Gastrocnemius medialis (tissue), 4 donors: Measurements from ENCODE around the gene ZNF423. TPM values are rescaled to one million over a fixed set of nuclear protein-coding genes. Genes with fewer than 3 reads are reported as not detected.

ENCODE experiments used
- ATAC-seq, 2 donors: fragments of 150-250 bp; one replicate each; pipeline ENCODE4 v1.9.1; 2016
- DNase-seq, 2 donors: peaks; one replicate each; pipeline ENCODE4 v3.0.0-alpha.2; 2019
- H3K27ac ChIP-seq, 4 donors: fragments of 200-600 bp; sonication (generic); 1 replicate in 1 of 4; 2 replicates in 3 of 4; pipeline ENCODE4 v1.5.1; 2016 to 2018; ENCODE audit warnings: mild to moderate bottlenecking in 2 of 4, moderate library complexity in 1 of 4
- H3K27me3 ChIP-seq, 3 donors: fragments of 200-600 bp; sonication (generic) in 2 of 3; 1 replicate in 1 of 3; 2 replicates in 2 of 3; pipeline versions ENCODE4 v1.5.1 to v1.6.0; 2016 to 2019; ENCODE audit warnings: mild to moderate bottlenecking in 1 of 3, moderate library complexity in 1 of 3
- H3K36me3 ChIP-seq, 2 donors: fragments of 200-600 bp; sonication (generic) in 1 of 2; one replicate each; pipeline ENCODE4 v1.5.1; 2017 to 2018
- H3K4me1 ChIP-seq, 2 donors: fragments of 200-600 bp; sonication (generic) in 1 of 2; one replicate each; pipeline ENCODE4 v1.5.1; 2016 to 2017; ENCODE audit warnings: mild to moderate bottlenecking in 2 of 2
- H3K4me3 ChIP-seq, 4 donors: fragments of 200-600 bp; sonication (generic) in 3 of 4; 1 replicate in 1 of 4; 2 replicates in 3 of 4; pipeline ENCODE4 v1.5.1; 2016 to 2019; ENCODE audit warnings: mild to moderate bottlenecking in 2 of 4
- H3K9me3 ChIP-seq, 3 donors: fragments of 200-600 bp; sonication (generic) in 2 of 3; 1 replicate in 1 of 3; 2 replicates in 2 of 3; pipeline ENCODE4 v1.5.1; 2016 to 2019
- CTCF ChIP-seq, 5 experiments: fragments of 450-650 bp in 3 of 5; fragments of 200-600 bp in 2 of 5; sonication (generic) in 2 of 5; IDR thresholded peaks in 4 of 5; conservative IDR thresholded peaks in 1 of 5; 1 replicate in 4 of 5; 2 replicates in 1 of 5; pipeline ENCODE4 v1.5.1; 2016 to 2019; ENCODE audit warnings: antibody characterized with exemption in 5 of 5, mild to moderate bottlenecking in 3 of 5, moderate library complexity in 3 of 5
- POLR2A ChIP-seq, 2 donors: fragments of 450-650 bp; IDR thresholded peaks; one replicate each; pipeline ENCODE4 v1.6.1; 2017; ENCODE audit warnings: antibody characterized with exemption in 2 of 2, mild to moderate bottlenecking in 2 of 2, moderate library complexity in 2 of 2
- in situ Hi-C, 4 donors: fragments of 200-750 bp; cut with MboI; loops; one replicate each; pipeline versions ENCODE4 v1.15.0 to v1.8.0; 2017; ENCODE audit warnings: low sequenced_read_pairs in 4 of 4
- intact Hi-C: fragments of 100-400 bp; cut with DNase I; formaldehyde crosslinking; loops from one replicate; pipeline ENCODE4 v1.15.1; 2023; ENCODE audit warnings: low total_unique reads
- total RNA-seq, 4 donors: library from RNA; depleted of rRNA; stranded (reverse); fragments of >200 nt; gene quantifications; one replicate each; pipeline versions ENCODE4 v1.1.0 to v1.2.3, GENCODE V29; 2016

Gene ZNF423
- total RNA-seq, 4 donors from 2014 or later = 8.4 to 15.8 (median 12.5) TPM

- Histone ChIP-seq H3K4me1 (peaks cover 22 to 29% of the 10 kb centered on the region in 2 donors), H3K27me3 (no peaks in the 10 kb centered on the region), H3K9me3 (no peaks in the 10 kb centered on the region), H3K36me3 (peaks cover 0 to 21% of the 10 kb centered on the region in 2 donors), H3K27ac (peak overlapping the region; percentile 49 to 64 (median 57)), H3K4me3 (peak overlapping the region in 1 of 4 donors; percentile 29)
- intact Hi-C loops = no loop called here
- DNase-seq (no peak), ATAC-seq (peak; percentile 54 to 55)
- TF ChIP-seq POLR2A (IDR thresholded peaks at IDR 0.05) (no peak), CTCF (IDR thresholded peaks at IDR 0.05 in 4 of 5, conservative IDR thresholded peaks at IDR 0.05 in 1 of 5) (no peak)
- in situ Hi-C loops = no loop called here
Observed at GRCh38 chr16:49639739-49640431, 216.0 kb downstream of the ZNF423 start.

GRCh38 chr16:49638673-49639610, 217.0 kb downstream of the ZNF423 start:
- Histone ChIP-seq H3K36me3 (peaks cover 0 to 21% of the 10 kb centered on the region in 2 donors), H3K9me3 (no peaks in the 10 kb centered on the region), H3K4me1 (peaks cover 22 to 26% of the 10 kb centered on the region in 2 donors), H3K27me3 (no peaks in the 10 kb centered on the region), H3K4me3 (no peak overlapping the region), H3K27ac (peak overlapping the region in 3 of 4 donors; percentile 10 to 60 (median 49))
- TF ChIP-seq CTCF (IDR thresholded peaks at IDR 0.05 in 4 of 5, conservative IDR thresholded peaks at IDR 0.05 in 1 of 5) (no peak), POLR2A (IDR thresholded peaks at IDR 0.05) (no peak)
- no peak for DNase-seq
- intact Hi-C loops (no loop called here), in situ Hi-C loops (no loop called here)
- no peak for ATAC-seq

GRCh38 chr16:49637933-49638672, 217.8 kb downstream of the ZNF423 start:
- DNase-seq = no peak

More at GRCh38 chr16:49637933-49638672, 217.8 kb downstream of the ZNF423 start:
- no peak overlapping the region for H3K27ac ChIP-seq
- H3K27me3 ChIP-seq = no peaks in the 10 kb centered on the region
- intact Hi-C loops = no loop called here
- in situ Hi-C loops = no loop called here
- ATAC-seq = no peak
- peaks cover 23 to 29% of the 10 kb centered on the region in 2 donors for H3K4me1 ChIP-seq
- H3K36me3 ChIP-seq = peaks cover 0 to 21% of the 10 kb centered on the region in 2 donors
- no peaks in the 10 kb centered on the region for H3K9me3 ChIP-seq
- TF ChIP-seq POLR2A (IDR thresholded peaks at IDR 0.05) (no peak), CTCF (IDR thresholded peaks at IDR 0.05 in 4 of 5, conservative IDR thresholded peaks at IDR 0.05 in 1 of 5) (no peak)
- no peak overlapping the region for H3K4me3 ChIP-seq
